Panc1 (cell line): ENCODE results near the gene S100A10. TPM values are rescaled to one million over a fixed set of nuclear protein-coding genes. Genes with fewer than 3 reads are reported as not detected.

Experiments used
- ATAC-seq: fragments of 200-7000 bp; cut with Tn5 transposase; 2 replicates; pipeline ENCODE4 v1.9.1; 2020; ENCODE audit warnings: mild to moderate bottlenecking, moderate library complexity
- BruUV-seq: library from RNA; stranded (reverse); fragments of 400-500 nt; replicated peaks from 2 replicates; lab custom pipeline; 2021; lab: Mats Ljungman, UMichigan
- CTCF ChIA-PET: fragments of 300-600 bp; sonication (Branson Sonifier 250); formaldehyde crosslinking; loops from one replicate; lab custom pipeline; 2022; ENCODE audit warnings: antibody characterized with exemption; lab: Charles Lee
- POLR2A ChIA-PET: fragments of 300-600 bp; sonication (Branson Sonifier 250); formaldehyde crosslinking; loops from one replicate; lab custom pipeline; 2022; ENCODE audit warnings: antibody characterized with exemption; lab: Charles Lee
- DNase-seq: peaks from one replicate; pipeline ENCODE4 v3.0.0-alpha.2; 2010; ENCODE audit warnings: low read depth, low spot score
- H3K27ac ChIP-seq: 2 replicates; pipeline ENCODE4 v1.5.1; 2011; ENCODE audit warnings: mild to moderate bottlenecking, low read length, inconsistent platforms
- H3K27me3 ChIP-seq: fragments of 200-500 bp; sonication (Bioruptor generic); 2 replicates; pipeline ENCODE4 v1.6.0; 2014; ENCODE audit warnings: low read length, inconsistent platforms; ENCODE audit not compliant: control insufficient read depth, insufficient read depth
- H3K36me3 ChIP-seq: fragments of 200-500 bp; sonication (Bioruptor generic); 2 replicates; pipeline ENCODE4 v1.5.1; 2014; ENCODE audit warnings: inconsistent platforms, mild to moderate bottlenecking, low read length, moderate library complexity; ENCODE audit not compliant: control insufficient read depth, insufficient read depth
- H3K4me1 ChIP-seq: 2 replicates; pipeline ENCODE4 v1.5.1; 2011; ENCODE audit warnings: inconsistent platforms, mild to moderate bottlenecking, low read length, moderate library complexity; ENCODE audit not compliant: control insufficient read depth, insufficient read depth
- H3K4me3 ChIP-seq, 2 experiments: 2 replicates each; pipeline ENCODE4 v1.5.1; 2011 to 2012; ENCODE audit warnings: low read depth in 2 of 2, low read length in 2 of 2, mild to moderate bottlenecking in 2 of 2, inconsistent platforms in 1 of 2, moderate library complexity in 1 of 2
- H3K9me3 ChIP-seq: fragments of 200-500 bp; sonication (Bioruptor generic); 2 replicates; pipeline ENCODE4 v1.5.1; 2014; ENCODE audit warnings: low read depth, mild to moderate bottlenecking, inconsistent platforms, low read length, moderate library complexity; ENCODE audit not compliant: control insufficient read depth, insufficient read depth
- CTCF ChIP-seq: fragments of 450-650 bp; IDR thresholded peaks from 2 replicates; pipeline ENCODE4 v1.5.1; 2017; ENCODE audit warnings: mild to moderate bottlenecking
- POLR2AphosphoS5 ChIP-seq: IDR thresholded peaks from 2 replicates; pipeline ENCODE4 v1.6.1; 2012; ENCODE audit warnings: mild to moderate bottlenecking, low read depth, low read length, moderate library complexity
- SIN3A ChIP-seq: IDR thresholded peaks from 2 replicates; pipeline ENCODE4 v1.6.1; 2012; ENCODE audit warnings: low read depth, mild to moderate bottlenecking, low read length, moderate library complexity, borderline replicate concordance; ENCODE audit not compliant: insufficient read depth
- TCF7L2 ChIP-seq: IDR thresholded peaks from 2 replicates; pipeline ENCODE4 v1.6.1; 2011; ENCODE audit warnings: mild to moderate bottlenecking, low read depth, low read length, inconsistent platforms
- in situ Hi-C: cut with HindIII; loops from 2 replicates; pipeline ENCODE4 v1.10.0; 2016; ENCODE audit warnings: low sequenced_read_pairs, low pct_unique_long_range_greater_than_20kb
- intact Hi-C: fragments of 100-400 bp; cut with micrococcal nuclease; formaldehyde crosslinking; loops from one replicate; pipeline ENCODE4 v1.10.0; 2022; ENCODE audit not compliant: unreplicated experiment
- total RNA-seq: library from RNA; stranded (reverse); gene quantifications from one replicate; pipeline ENCODE4 v1.2.1, GENCODE V29; 2021; ENCODE audit not compliant: unreplicated experiment
- TF ChIP-seq, protein P1 (sequence below), 2 experiments: IDR thresholded peaks; 2 replicates each; pipeline ENCODE4 v1.6.1; 2011 to 2012; ENCODE audit warnings: low read depth in 2 of 2, control low read depth in 1 of 2, low read length in 1 of 2, mild to moderate bottlenecking in 1 of 2, moderate library complexity in 1 of 2; ENCODE audit not compliant: insufficient read depth in 1 of 2

Gene S100A10
- total RNA-seq, 1 experiment from 2014 or later, result 1,621 TPM

- no TSS peak for BruUV-seq
- intact Hi-C loops, result no loop called here
- H3K4me3 ChIP-seq, result no peak overlapping the region
- in situ Hi-C loops, result no loop called here
- no peaks in the 10 kb centered on the region for H3K27me3 ChIP-seq
- DNase-seq (no peak), ATAC-seq (no peak)
- peaks cover 39% of the 10 kb centered on the region for H3K4me1 ChIP-seq
- no peaks in the 10 kb centered on the region for H3K9me3 ChIP-seq
- CTCF ChIA-PET, result interaction anchor here (0.8 to 1.7 kb wide), 3 partner anchors 9 to 69 kb away, joined by 3 to 5 read pairs (median 4); no protein-coding TSS in a partner anchor
- no peaks in the 10 kb centered on the region for H3K36me3 ChIP-seq
- peak overlapping the region; percentile 39; the same call in 1 of the 2 replicates for H3K27ac ChIP-seq
- no peak for TF ChIP-seq CTCF
- TF ChIP-seq, protein P1, sequence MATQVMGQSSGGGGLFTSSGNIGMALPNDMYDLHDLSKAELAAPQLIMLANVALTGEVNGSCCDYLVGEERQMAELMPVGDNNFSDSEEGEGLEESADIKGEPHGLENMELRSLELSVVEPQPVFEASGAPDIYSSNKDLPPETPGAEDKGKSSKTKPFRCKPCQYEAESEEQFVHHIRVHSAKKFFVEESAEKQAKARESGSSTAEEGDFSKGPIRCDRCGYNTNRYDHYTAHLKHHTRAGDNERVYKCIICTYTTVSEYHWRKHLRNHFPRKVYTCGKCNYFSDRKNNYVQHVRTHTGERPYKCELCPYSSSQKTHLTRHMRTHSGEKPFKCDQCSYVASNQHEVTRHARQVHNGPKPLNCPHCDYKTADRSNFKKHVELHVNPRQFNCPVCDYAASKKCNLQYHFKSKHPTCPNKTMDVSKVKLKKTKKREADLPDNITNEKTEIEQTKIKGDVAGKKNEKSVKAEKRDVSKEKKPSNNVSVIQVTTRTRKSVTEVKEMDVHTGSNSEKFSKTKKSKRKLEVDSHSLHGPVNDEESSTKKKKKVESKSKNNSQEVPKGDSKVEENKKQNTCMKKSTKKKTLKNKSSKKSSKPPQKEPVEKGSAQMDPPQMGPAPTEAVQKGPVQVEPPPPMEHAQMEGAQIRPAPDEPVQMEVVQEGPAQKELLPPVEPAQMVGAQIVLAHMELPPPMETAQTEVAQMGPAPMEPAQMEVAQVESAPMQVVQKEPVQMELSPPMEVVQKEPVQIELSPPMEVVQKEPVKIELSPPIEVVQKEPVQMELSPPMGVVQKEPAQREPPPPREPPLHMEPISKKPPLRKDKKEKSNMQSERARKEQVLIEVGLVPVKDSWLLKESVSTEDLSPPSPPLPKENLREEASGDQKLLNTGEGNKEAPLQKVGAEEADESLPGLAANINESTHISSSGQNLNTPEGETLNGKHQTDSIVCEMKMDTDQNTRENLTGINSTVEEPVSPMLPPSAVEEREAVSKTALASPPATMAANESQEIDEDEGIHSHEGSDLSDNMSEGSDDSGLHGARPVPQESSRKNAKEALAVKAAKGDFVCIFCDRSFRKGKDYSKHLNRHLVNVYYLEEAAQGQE (IDR thresholded peaks at IDR 0.05; ENCODE audit: insufficient read depth in 1 of 2, low read depth in 2 of 2, low read length in 1 of 2), result no peak
- POLR2A ChIA-PET, result no interaction called here
Observed at GRCh38 chr1:152002960-152003359, 9.3 kb upstream of the S100A10 start.

DNA sequence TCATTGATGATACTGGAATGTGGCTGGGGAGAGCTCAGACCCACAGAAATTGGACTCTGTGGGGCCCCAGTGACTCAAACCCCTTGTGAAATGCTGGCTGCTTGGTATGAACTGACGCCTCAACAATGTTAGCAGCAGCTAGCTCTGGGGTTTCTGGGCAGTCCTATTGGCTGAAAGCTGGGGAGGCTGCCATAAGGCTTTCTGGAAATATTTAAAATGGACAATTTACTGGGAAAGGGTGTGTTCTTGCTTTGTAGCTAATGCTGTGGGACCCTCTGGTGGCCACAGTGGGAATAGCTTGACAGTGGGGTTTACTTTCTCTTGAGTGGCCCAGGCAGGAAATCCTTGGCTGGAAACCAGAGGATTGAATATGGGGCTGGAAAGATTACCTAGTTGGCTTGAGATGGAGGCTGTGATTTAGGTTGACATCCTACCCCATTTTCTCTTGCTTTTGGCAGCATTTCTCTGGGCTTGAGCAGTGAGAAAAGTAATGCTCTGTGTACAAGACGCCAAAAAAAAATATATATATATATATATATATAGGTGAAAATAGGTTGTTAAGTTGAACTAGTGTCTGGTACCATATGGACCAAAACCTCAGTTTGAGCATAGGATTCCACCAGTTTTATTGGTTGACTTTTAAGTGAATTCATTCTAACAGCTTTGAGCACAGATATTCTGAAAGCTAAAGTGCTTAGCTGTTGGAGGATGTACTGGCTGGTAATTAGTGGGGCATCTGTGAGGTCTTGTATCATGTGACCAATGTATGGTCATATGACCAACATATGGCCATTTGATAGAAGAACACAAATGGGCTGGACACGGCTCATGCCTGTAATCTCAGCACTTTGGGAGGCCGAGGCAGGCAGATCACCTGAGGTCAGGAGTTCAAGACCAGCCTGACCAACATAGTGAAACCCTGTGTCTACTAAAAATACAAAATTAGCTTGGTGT is 8.2 kb upstream of the S100A10 start:
- H3K27ac ChIP-seq, result peak overlapping the region; percentile 89
- CTCF ChIA-PET, result interaction anchor here (0.6 to 3.4 kb wide), 17 partner anchors 10 to 332 kb away, joined by 3 to 35 read pairs (median 4); partner anchors contain the start of gene THEM4
- H3K4me1 ChIP-seq, result peaks cover 41% of the 10 kb centered on the region
- H3K36me3 ChIP-seq, result no peaks in the 10 kb centered on the region
- no peak for DNase-seq
- ATAC-seq, result peak; percentile 77
- no peak for TF ChIP-seq POLR2AphosphoS5
- peak; percentile 94 for TF ChIP-seq CTCF
- TF ChIP-seq, protein P1 (IDR thresholded peaks at IDR 0.05; ENCODE audit: insufficient read depth in 1 of 2, low read depth in 2 of 2, low read length in 1 of 2), result no peak
- no peak for TF ChIP-seq TCF7L2
- TF ChIP-seq SIN3A, result no peak
- H3K4me3 ChIP-seq, result no peak overlapping the region
- intact Hi-C loops (loop anchor here (1.0 kb wide), 2 partner anchors 34 to 68 kb away; no protein-coding TSS in a partner anchor), in situ Hi-C loops (no loop called here)
- POLR2A ChIA-PET, result interaction anchor here (0.7 to 1.2 kb wide), 3 partner anchors 9 to 145 kb away, joined by 3 to 6 read pairs (median 4); partner anchors contain the start of gene S100A10
- no peaks in the 10 kb centered on the region for H3K27me3 ChIP-seq
- no peaks in the 10 kb centered on the region for H3K9me3 ChIP-seq
- BruUV-seq, result no TSS peak
